ENCODE data around the gene TECR. TPM values are rescaled to one million over a fixed set of nuclear protein-coding genes. Genes with fewer than 3 reads are reported as not detected.

The TECR gene
- total and polyA plus RNA-seq, 2 donors (not counting 3 experiments of a cell fraction or from before 2014, with no cell fraction given): 109 to 193 TPM

DNA sequence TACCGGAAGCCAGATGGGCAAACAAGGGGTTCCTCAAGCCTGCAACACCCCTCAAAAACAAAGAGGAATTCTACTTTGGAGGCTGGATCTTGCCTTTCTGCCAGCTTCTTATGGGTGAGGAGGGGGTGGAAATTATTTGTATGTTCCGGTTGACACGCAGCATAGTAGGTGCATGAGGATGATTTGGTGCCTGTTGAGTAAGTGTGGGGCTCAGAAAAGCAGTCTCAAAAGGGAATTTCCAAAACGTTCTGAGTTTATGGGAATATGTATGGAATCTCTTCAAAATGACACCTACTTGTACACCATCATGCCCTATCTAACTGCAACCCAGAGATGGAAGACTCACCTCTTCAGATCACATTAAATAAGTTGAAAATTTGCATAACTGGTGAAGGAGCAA, 3.0 kb upstream of the TECR start:
- Histone ChIP-seq H3K9ac (replicated peaks; ENCODE audit: extremely low read depth, insufficient read depth, low read length) (no peak overlapping the region), H3K79me2 (ENCODE audit: control insufficient read depth, insufficient read depth, low read length) (peaks cover 14% of the 10 kb centered on the region), H2AFZ (ENCODE audit: low read depth, low read length) (no peak overlapping the region), H3K27ac (ENCODE audit: insufficient read depth, low read depth, low read length) (no peak overlapping the region), H3K4me2 (ENCODE audit: insufficient read depth, low read length) (no peak overlapping the region), H3K9me3 (replicated peaks; ENCODE audit: control insufficient read depth, insufficient read depth, low read length) (no peaks in the 10 kb centered on the region), H3K27me3 (ENCODE audit: control insufficient read depth in 2 of 2, insufficient read depth in 2 of 2, low read length in 2 of 2) (no peaks in the 10 kb centered on the region), H3K36me3 (ENCODE audit: control insufficient read depth in 2 of 2, extremely low read depth in 1 of 2, insufficient read depth in 2 of 2, low read length in 2 of 2) (no peaks in the 10 kb centered on the region), H3K4me3 (replicated peaks in 1 of 3; ENCODE audit: insufficient read depth in 1 of 3, low read depth in 1 of 3, low read length in 3 of 3) (no peak overlapping the region), H3K4me1 (ENCODE audit: control insufficient read depth, extremely low read depth, insufficient read depth, low read length) (peaks cover 27% of the 10 kb centered on the region), H4K20me1 (replicated peaks; ENCODE audit: control insufficient read depth, extremely low read depth, insufficient read depth, low read length) (no peaks in the 10 kb centered on the region), H3K9me1 (replicated peaks; ENCODE audit: control insufficient read depth, extremely low read depth, insufficient read depth, low read length) (no peaks in the 10 kb centered on the region)
- TF ChIP-seq EZH2 (IDR thresholded peaks at IDR 0.05; ENCODE audit: borderline replicate concordance, low read depth, low read length, severe bottlenecking) (no peak), FOS (IDR thresholded peaks at IDR 0.05; ENCODE audit: borderline replicate concordance, insufficient read depth, low read length) (no peak), JUN (IDR thresholded peaks at IDR 0.05; ENCODE audit: borderline replicate concordance, insufficient read depth, insufficient read length, low read depth) (no peak), MYC (IDR thresholded peaks at IDR 0.05; ENCODE audit: low read depth, low read length) (no peak), GATA2 (IDR thresholded peaks at IDR 0.05; ENCODE audit: insufficient read depth, insufficient read length, low read depth, low read length) (no peak), POLR2A (IDR thresholded peaks at IDR 0.05; ENCODE audit: low read depth, low read length) (no peak), POLR2AphosphoS5 (IDR thresholded peaks at IDR 0.05; ENCODE audit: insufficient read depth, low read depth, low read length) (no peak)
- TF ChIP-seq, protein P1, sequence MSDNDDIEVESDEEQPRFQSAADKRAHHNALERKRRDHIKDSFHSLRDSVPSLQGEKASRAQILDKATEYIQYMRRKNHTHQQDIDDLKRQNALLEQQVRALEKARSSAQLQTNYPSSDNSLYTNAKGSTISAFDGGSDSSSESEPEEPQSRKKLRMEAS (IDR thresholded peaks at IDR 0.05; ENCODE audit: insufficient read depth, insufficient read length): no peak
- TF ChIP-seq, protein P2, sequence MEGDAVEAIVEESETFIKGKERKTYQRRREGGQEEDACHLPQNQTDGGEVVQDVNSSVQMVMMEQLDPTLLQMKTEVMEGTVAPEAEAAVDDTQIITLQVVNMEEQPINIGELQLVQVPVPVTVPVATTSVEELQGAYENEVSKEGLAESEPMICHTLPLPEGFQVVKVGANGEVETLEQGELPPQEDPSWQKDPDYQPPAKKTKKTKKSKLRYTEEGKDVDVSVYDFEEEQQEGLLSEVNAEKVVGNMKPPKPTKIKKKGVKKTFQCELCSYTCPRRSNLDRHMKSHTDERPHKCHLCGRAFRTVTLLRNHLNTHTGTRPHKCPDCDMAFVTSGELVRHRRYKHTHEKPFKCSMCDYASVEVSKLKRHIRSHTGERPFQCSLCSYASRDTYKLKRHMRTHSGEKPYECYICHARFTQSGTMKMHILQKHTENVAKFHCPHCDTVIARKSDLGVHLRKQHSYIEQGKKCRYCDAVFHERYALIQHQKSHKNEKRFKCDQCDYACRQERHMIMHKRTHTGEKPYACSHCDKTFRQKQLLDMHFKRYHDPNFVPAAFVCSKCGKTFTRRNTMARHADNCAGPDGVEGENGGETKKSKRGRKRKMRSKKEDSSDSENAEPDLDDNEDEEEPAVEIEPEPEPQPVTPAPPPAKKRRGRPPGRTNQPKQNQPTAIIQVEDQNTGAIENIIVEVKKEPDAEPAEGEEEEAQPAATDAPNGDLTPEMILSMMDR (IDR thresholded peaks at IDR 0.05; ENCODE audit: extremely low read depth in 1 of 2, insufficient read depth in 1 of 2, low read depth in 1 of 2, low read length in 2 of 2): no peak
- ChIA-PET POLR2A (interaction anchor here (0.7 to 1.2 kb wide), 2 partner anchors 9 to 53 kb away, joined by 3 to 5 read pairs; no protein-coding TSS in a partner anchor), CTCF (interaction anchor here (1.3 kb wide), 1 partner anchor 29 kb away, joined by 5 read pairs; no protein-coding TSS in a partner anchor)
- DNase-seq (ENCODE audit: low read depth, low spot score) (no peak), FAIRE-seq (no peak)
- dilution Hi-C loops (cut with MboI; ENCODE audit: extremely low pct_ligation_motif_present, low sequenced_read_pairs): no loop called here
- intact Hi-C loops (cut with micrococcal nuclease): loop anchor here (5.0 kb wide), 1 partner anchor 581 kb away; the partner anchor contains the start of gene SYDE1
- BruUV-seq (replicated peaks): no TSS peak
